Trophoblast cell (in vitro differentiated cells and primary cell): ENCODE data around the gene PCSK5.
A peak's percentile ranks its signal among the peaks of the same experiment; 100 is the strongest.

ENCODE experiments used
- DNase-seq, 2 donors: peaks; one replicate each; pipeline ENCODE4 v3.0.0-alpha.2; 2016
- H2AFZ ChIP-seq: 2 replicates; pipeline ENCODE4 v1.6.1; 2013; ENCODE audit warnings: low read length, moderate library complexity, mild to moderate bottlenecking; ENCODE audit not compliant: insufficient read depth, poor library complexity
- H2AK5ac ChIP-seq: 2 replicates; pipeline ENCODE4 v1.6.1; 2013; ENCODE audit warnings: mild to moderate bottlenecking, low read length
- H2BK120ac ChIP-seq: 2 replicates; pipeline ENCODE4 v1.6.1; 2013; ENCODE audit warnings: low read length, mild to moderate bottlenecking, moderate library complexity; ENCODE audit not compliant: insufficient read depth, poor library complexity
- H2BK12ac ChIP-seq: 2 replicates; pipeline ENCODE4 v1.6.1; 2013; ENCODE audit warnings: mild to moderate bottlenecking, low read length, moderate library complexity
- H2BK5ac ChIP-seq: 2 replicates; pipeline ENCODE4 v1.6.1; 2013; ENCODE audit warnings: low read length, low read depth, moderate library complexity, mild to moderate bottlenecking; ENCODE audit not compliant: poor library complexity
- H3K14ac ChIP-seq: 2 replicates; pipeline ENCODE4 v1.6.1; 2013; ENCODE audit warnings: mild to moderate bottlenecking, low read length
- H3K18ac ChIP-seq: 2 replicates; pipeline ENCODE4 v1.6.1; 2013; ENCODE audit warnings: mild to moderate bottlenecking, low read length
- H3K23ac ChIP-seq: 2 replicates; pipeline ENCODE4 v1.6.1; 2013; ENCODE audit warnings: low read length
- H3K27ac ChIP-seq: 2 replicates; pipeline ENCODE4 v1.5.1; 2013; ENCODE audit warnings: low read depth, mild to moderate bottlenecking, inconsistent platforms, low read length, moderate library complexity
- H3K27me3 ChIP-seq: 2 replicates; pipeline ENCODE4 v1.6.1; 2013; ENCODE audit warnings: inconsistent platforms, mild to moderate bottlenecking, low read length, moderate library complexity; ENCODE audit not compliant: insufficient read depth
- H3K36me3 ChIP-seq, 2 experiments: 1 replicate in 1 of 2; 2 replicates in 1 of 2; pipeline ENCODE4 v1.6.1; 2013; ENCODE audit warnings: low read length in 2 of 2, mild to moderate bottlenecking in 2 of 2, moderate library complexity in 1 of 2; ENCODE audit not compliant: insufficient read depth in 2 of 2, control insufficient read depth in 1 of 2
- H3K4ac ChIP-seq: 2 replicates; pipeline ENCODE4 v1.6.1; 2013; ENCODE audit warnings: low read depth, mild to moderate bottlenecking, low read length, moderate library complexity
- H3K4me1 ChIP-seq, 2 experiments: 1 replicate in 1 of 2; 2 replicates in 1 of 2; pipeline ENCODE4 v1.6.1; 2013; ENCODE audit warnings: low read length in 2 of 2, mild to moderate bottlenecking in 2 of 2, moderate library complexity in 1 of 2; ENCODE audit not compliant: insufficient read depth in 2 of 2, control insufficient read depth in 1 of 2
- H3K4me2 ChIP-seq: 2 replicates; pipeline ENCODE4 v1.6.1; 2013; ENCODE audit warnings: inconsistent platforms, mild to moderate bottlenecking, low read length, moderate library complexity
- H3K4me3 ChIP-seq: 2 replicates; pipeline ENCODE4 v1.5.1; 2013; ENCODE audit warnings: mild to moderate bottlenecking, low read depth, low read length, inconsistent platforms
- H3K79me1 ChIP-seq: one replicate; pipeline ENCODE4 v1.6.1; 2013; ENCODE audit warnings: low read length
- H3K79me2 ChIP-seq: 2 replicates; pipeline ENCODE4 v1.6.1; 2013; ENCODE audit warnings: low read length, mild to moderate bottlenecking; ENCODE audit not compliant: control insufficient read depth, insufficient read depth, poor library complexity
- H3K9ac ChIP-seq: 2 replicates; pipeline ENCODE4 v1.6.1; 2013; ENCODE audit warnings: mild to moderate bottlenecking, low read length
- H3K9me3 ChIP-seq: 2 replicates; pipeline ENCODE4 v1.6.1; 2013; ENCODE audit warnings: low read depth, mild to moderate bottlenecking, control low read depth, inconsistent platforms, low read length; ENCODE audit not compliant: insufficient read depth
- H4K12ac ChIP-seq: 2 replicates; pipeline ENCODE4 v1.6.1; 2013; ENCODE audit warnings: low read depth, mild to moderate bottlenecking, low read length, moderate library complexity
- H4K8ac ChIP-seq: 2 replicates; pipeline ENCODE4 v1.6.1; 2013; ENCODE audit warnings: low read depth, mild to moderate bottlenecking, low read length, moderate library complexity
- H4K91ac ChIP-seq: one replicate; pipeline ENCODE4 v1.6.1; 2013; ENCODE audit warnings: low read depth, mild to moderate bottlenecking, low read length, moderate library complexity
- WGBS: extraction: QIAGEN DNeasy Blood & Tissue Kit; methylation state at CpG from one replicate; pipeline ENCODE4 v1.1.7; 2013; ENCODE audit warnings: missing lambda C conversion rate; ENCODE audit not compliant: insufficient read length, insufficient coverage; ENCODE audit errors: extremely low coverage; 5-methylcytosine and 5-hydroxymethylcytosine counted together

PCSK5 gene

GRCh38 chr9:76400534-76401096 lies 510.1 kb downstream of the PCSK5 start:
- H4K8ac ChIP-seq, result no peak overlapping the region
- no peak overlapping the region for H4K12ac ChIP-seq
- H2BK5ac ChIP-seq, result no peak overlapping the region
- no peak overlapping the region for H3K14ac ChIP-seq
- H2AK5ac ChIP-seq, result no peak overlapping the region
- no peak overlapping the region for H3K4me3 ChIP-seq
- no peak overlapping the region for H3K23ac ChIP-seq
- no peak overlapping the region for H3K18ac ChIP-seq
- H3K27ac ChIP-seq, result peak overlapping the region; percentile 52
- H3K27me3 ChIP-seq, result no peaks in the 10 kb centered on the region
- no CpG with 5 or more reads among the region's 1 CpG for WGBS
- no peak overlapping the region for H2AFZ ChIP-seq
- H3K9ac ChIP-seq, result no peak overlapping the region
- H4K91ac ChIP-seq, result no peak overlapping the region
- H3K4me2 ChIP-seq, result no peak overlapping the region
- peak; percentile 76 to 78 for DNase-seq
- no peaks in the 10 kb centered on the region for H3K36me3 ChIP-seq
- peaks cover 2% of the 10 kb centered on the region for H3K79me1 ChIP-seq
- no peak overlapping the region for H2BK120ac ChIP-seq
- H3K79me2 ChIP-seq, result no peaks in the 10 kb centered on the region
- no peaks in the 10 kb centered on the region for H3K9me3 ChIP-seq
- no peak overlapping the region for H2BK12ac ChIP-seq
- H3K4ac ChIP-seq, result no peak overlapping the region
- peaks cover 2 to 9% of the 10 kb centered on the region in 2 experiments for H3K4me1 ChIP-seq

- no peak overlapping the region for H3K4me3 ChIP-seq
- H3K4me2 ChIP-seq, result no peak overlapping the region
- no peak overlapping the region for H2AFZ ChIP-seq
- no peak overlapping the region for H3K23ac ChIP-seq
- H4K91ac ChIP-seq, result no peak overlapping the region
- no peak overlapping the region for H3K18ac ChIP-seq
- H2BK120ac ChIP-seq, result no peak overlapping the region
- no peak overlapping the region for H3K14ac ChIP-seq
- H2AK5ac ChIP-seq, result no peak overlapping the region
- H2BK5ac ChIP-seq, result no peak overlapping the region
- H4K12ac ChIP-seq, result no peak overlapping the region
- DNase-seq, result no peak
- H3K27me3 ChIP-seq, result no peaks in the 10 kb centered on the region
- H3K4me1 ChIP-seq, result peaks cover 2 to 9% of the 10 kb centered on the region in 2 experiments
- H3K9me3 ChIP-seq, result no peaks in the 10 kb centered on the region
- H3K79me1 ChIP-seq, result peaks cover 2% of the 10 kb centered on the region
- no CpG with 5 or more reads among the region's 2 CpGs for WGBS
- no peak overlapping the region for H3K4ac ChIP-seq
- no peak overlapping the region for H3K27ac ChIP-seq
- peak overlapping the region; percentile 76 for H2BK12ac ChIP-seq
- no peaks in the 10 kb centered on the region for H3K79me2 ChIP-seq
- no peak overlapping the region for H3K9ac ChIP-seq
- H4K8ac ChIP-seq, result no peak overlapping the region
- H3K36me3 ChIP-seq, result no peaks in the 10 kb centered on the region
These were observed 510.7 kb downstream of the PCSK5 start for GRCh38 chr9:76401176-76401575.

- Histone ChIP-seq H2AK5ac (no peak overlapping the region), H3K4me2 (no peak overlapping the region)
These were observed 511.3 kb downstream of the PCSK5 start for GRCh38 chr9:76401580-76402354.

GRCh38 chr9:76403352-76403751 lies 512.9 kb downstream of the PCSK5 start:
- no peak overlapping the region for H3K18ac ChIP-seq
- H3K36me3 ChIP-seq, result no peaks in the 10 kb centered on the region
- no peak overlapping the region for H3K23ac ChIP-seq
- H4K91ac ChIP-seq, result peak overlapping the region; percentile 47
- no peak overlapping the region for H3K4me3 ChIP-seq
- H2BK12ac ChIP-seq, result no peak overlapping the region
- H2AK5ac ChIP-seq, result no peak overlapping the region
- H3K4me1 ChIP-seq, result peaks cover 2 to 9% of the 10 kb centered on the region in 2 experiments
- H4K8ac ChIP-seq, result no peak overlapping the region
- no peak overlapping the region for H3K27ac ChIP-seq
- no peaks in the 10 kb centered on the region for H3K27me3 ChIP-seq
- no peak overlapping the region for H3K14ac ChIP-seq
- H3K9me3 ChIP-seq, result no peaks in the 10 kb centered on the region
- no peaks in the 10 kb centered on the region for H3K79me2 ChIP-seq
- no peak overlapping the region for H4K12ac ChIP-seq
- peaks cover 2% of the 10 kb centered on the region for H3K79me1 ChIP-seq
- no peak overlapping the region for H2AFZ ChIP-seq
- no peak overlapping the region for H3K4me2 ChIP-seq
- peak overlapping the region; percentile 51 for H2BK120ac ChIP-seq
- H3K9ac ChIP-seq, result no peak overlapping the region
- no peak overlapping the region for H3K4ac ChIP-seq
- no CpG with 5 or more reads among the region's 2 CpGs for WGBS
- H2BK5ac ChIP-seq, result peak overlapping the region; percentile 40
- DNase-seq, result peak; percentile 74 to 92

More at GRCh38 chr9:76401580-76402354, 511.3 kb downstream of the PCSK5 start:
- Histone ChIP-seq H4K12ac (no peak overlapping the region), H3K18ac (no peak overlapping the region), H3K23ac (no peak overlapping the region), H2BK12ac (no peak overlapping the region), H3K27ac (no peak overlapping the region), H3K14ac (no peak overlapping the region), H3K79me2 (no peaks in the 10 kb centered on the region), H3K79me1 (peaks cover 2% of the 10 kb centered on the region), H3K4me3 (no peak overlapping the region), H3K27me3 (no peaks in the 10 kb centered on the region), H3K4me1 (peaks cover 2 to 9% of the 10 kb centered on the region in 2 experiments), H2BK120ac (peak overlapping the region; percentile 72), H3K9ac (no peak overlapping the region), H3K36me3 (no peaks in the 10 kb centered on the region), H4K8ac (no peak overlapping the region), H2BK5ac (no peak overlapping the region), H3K9me3 (no peaks in the 10 kb centered on the region), H4K91ac (peak overlapping the region; percentile 24), H2AFZ (no peak overlapping the region), H3K4ac (no peak overlapping the region)
- WGBS, result no CpG with 5 or more reads among the region's 3 CpGs
- no peak for DNase-seq
